ENCODE measurements around the gene THSD4. TPM values are rescaled to one million over a fixed set of nuclear protein-coding genes. Genes with fewer than 3 reads are reported as not detected.
"Not testable (repeated sequence)": the region's sequence is repeated elsewhere in the genome, so short reads cannot be mapped to it uniquely, and the experiment has no call there.

Gene THSD4
- total and polyA plus RNA-seq, 2 of the 4 experiments (the other 2 are of a cell fraction), result 25.5 to 31.1 TPM

DNA sequence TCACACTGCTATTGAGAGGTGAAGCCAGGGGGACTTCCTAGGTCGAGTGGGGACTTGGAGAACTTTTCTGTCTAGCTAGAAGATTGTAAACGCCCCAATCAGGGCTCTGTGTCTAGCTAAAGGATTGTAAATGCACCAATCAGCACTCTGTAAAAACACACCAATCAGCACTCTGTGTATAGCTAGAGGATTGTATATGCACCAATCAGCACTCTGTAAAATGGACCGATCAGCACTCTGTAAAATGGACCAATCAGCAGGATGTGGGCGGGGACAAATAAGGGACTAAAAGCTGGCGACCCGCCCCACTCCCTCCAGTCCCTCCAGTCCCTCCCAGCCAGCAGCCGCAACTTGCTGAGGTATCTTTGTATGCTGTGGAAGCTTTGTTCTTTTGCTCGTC lies 98.7 kb downstream of the THSD4 start:
- H4K20me1 ChIP-seq (ENCODE audit: insufficient read depth, low read length); H3K18ac ChIP-seq (ENCODE audit: low read depth, low read length); H3K9me3 ChIP-seq (ENCODE audit: control insufficient read depth, insufficient read depth, low read length); CTCF ChIA-PET; H3K23ac ChIP-seq (ENCODE audit: low read depth, low read length); H2AFZ ChIP-seq (replicated peaks; ENCODE audit: low read length, poor library complexity); H2BK20ac ChIP-seq (ENCODE audit: low read depth, low read length); H4K8ac ChIP-seq (ENCODE audit: low read depth in 2 of 2, low read length in 2 of 2); ATAC-seq (ENCODE audit: low read depth); H3K4me3 ChIP-seq (ENCODE audit: insufficient read depth, low read depth, low read length); H4K5ac ChIP-seq (ENCODE audit: low read depth, low read length); H3K56ac ChIP-seq (ENCODE audit: extremely low read depth, insufficient read depth, low read length); H2BK15ac ChIP-seq (ENCODE audit: low read depth, low read length); H2AK9ac ChIP-seq (replicated peaks; ENCODE audit: low read depth, low read length, poor library complexity); intact Hi-C loops (cut with micrococcal nuclease); H2AK5ac ChIP-seq (ENCODE audit: low read depth, low read length); H4K91ac ChIP-seq (ENCODE audit: insufficient read depth, low read depth, low read length); H3K9ac ChIP-seq (ENCODE audit: low read depth, low read length); H3K9me1 ChIP-seq (ENCODE audit: insufficient read depth, low read length); H3K4me2 ChIP-seq (ENCODE audit: low read depth, low read length); dilution Hi-C loops (cut with HindIII; ENCODE audit: low sequenced_read_pairs, unreplicated experiment); H2BK5ac ChIP-seq (ENCODE audit: low read depth, low read length, poor library complexity, severe bottlenecking); H3K27ac ChIP-seq (ENCODE audit: insufficient read depth, low read length); POLR2A ChIA-PET (ENCODE audit: unreplicated experiment); DNase-seq; H3K4ac ChIP-seq (ENCODE audit: low read depth, low read length); in situ Hi-C loops (cut with MboI; ENCODE audit: low sequenced_read_pairs); BruUV-seq (replicated peaks); H3K27me3 ChIP-seq (ENCODE audit: control insufficient read depth, insufficient read depth, low read length); H3K14ac ChIP-seq (replicated peaks; ENCODE audit: low read depth, low read length); H2BK120ac ChIP-seq (ENCODE audit: low read depth, low read length): not testable (repeated sequence)
- Histone ChIP-seq H3K4me1 (ENCODE audit: control insufficient read depth, insufficient read depth, low read length) (peaks cover 13% of the 10 kb centered on the region), H3K36me3 (ENCODE audit: control insufficient read depth, insufficient read depth, low read length) (peaks cover 13% of the 10 kb centered on the region; the same call in 1 of the 2 replicates), H3K79me1 (ENCODE audit: low read depth in 1 of 2, low read length in 2 of 2) (peaks cover 12 to 33% of the 10 kb centered on the region in 2 experiments)
- 100% methylated on average over 1 of the region's 8 CpGs; no CpG with 5 or more reads in 1 of the 2 experiments for whole genome bisulfite sequencing, 2 experiments (ENCODE audit: extremely low coverage in 2 of 2, insufficient read length in 1 of 2)

Measured in IMR-90 (cell line).